GM23338 (cell line): Measurements from ENCODE around the gene CELF2. TPM values are rescaled to one million over a fixed set of nuclear protein-coding genes. Genes with fewer than 3 reads are reported as not detected.

Source experiments
- ATAC-seq: fragments of 200-7000 bp; cut with Tn5 transposase; 3 replicates; pipeline ENCODE4 v1.9.1; 2020
- DNase-seq: peaks from one replicate; pipeline ENCODE4 v3.0.0-alpha.2; 2015; ENCODE audit warnings: low spot score
- H2AFZ ChIP-seq: fragments of 200-600 bp; sonication (generic); 2 replicates; pipeline ENCODE4 v1.8.0; 2016; ENCODE audit warnings: antibody characterized with exemption, mild to moderate bottlenecking, moderate library complexity
- H3F3A ChIP-seq: fragments of 200-600 bp; sonication (generic); replicated peaks from 2 replicates; pipeline ENCODE4 v1.8.0; 2017; ENCODE audit warnings: antibody characterized with exemption, mixed run types, low read depth
- H3K27ac ChIP-seq: fragments of 200-600 bp; sonication (generic); 2 replicates; pipeline ENCODE4 v1.6.1; 2016; ENCODE audit warnings: low read depth
- H3K27me3 ChIP-seq: fragments of 200-600 bp; sonication (generic); 2 replicates; pipeline ENCODE4 v1.8.0; 2016; ENCODE audit warnings: mild to moderate bottlenecking, mixed run types, moderate library complexity; ENCODE audit not compliant: insufficient read depth
- H3K36me3 ChIP-seq: fragments of 200-600 bp; sonication (generic); 2 replicates; pipeline ENCODE4 v1.8.0; 2016; ENCODE audit warnings: mild to moderate bottlenecking; ENCODE audit not compliant: insufficient read depth
- H3K4me1 ChIP-seq: fragments of 200-600 bp; sonication (generic); 2 replicates; pipeline ENCODE4 v1.8.0; 2016; ENCODE audit warnings: mild to moderate bottlenecking, moderate library complexity; ENCODE audit not compliant: insufficient read depth
- H3K4me2 ChIP-seq: fragments of 200-600 bp; sonication (generic); 2 replicates; pipeline ENCODE4 v1.7.1; 2017; ENCODE audit warnings: mixed run types
- H3K4me3 ChIP-seq: fragments of 200-600 bp; sonication (generic); 2 replicates; pipeline ENCODE4 v1.6.1; 2016; ENCODE audit warnings: mixed run types
- H3K79me2 ChIP-seq: fragments of 200-600 bp; sonication (generic); replicated peaks from 2 replicates; pipeline ENCODE4 v1.8.0; 2017; ENCODE audit warnings: mild to moderate bottlenecking; ENCODE audit not compliant: insufficient read depth
- H3K9me2 ChIP-seq: fragments of 200-600 bp; sonication (generic); 2 replicates; pipeline ENCODE4 v1.8.0; 2017; ENCODE audit not compliant: insufficient read depth
- H4K20me1 ChIP-seq: fragments of 200-600 bp; sonication (generic); replicated peaks from 2 replicates; pipeline ENCODE4 v1.8.0; 2017; ENCODE audit warnings: mild to moderate bottlenecking; ENCODE audit not compliant: insufficient read depth
- H3K27ac Mint-ChIP-seq: 2 replicates; pipeline ENCODE4 v1.8.0; 2020; ENCODE audit warnings: inconsistent platforms, mild to moderate bottlenecking, moderate library complexity, mixed read lengths
- H3K27me3 Mint-ChIP-seq: 3 replicates; pipeline ENCODE4 v1.8.0; 2022; ENCODE audit warnings: low read depth, mild to moderate bottlenecking, moderate library complexity, mixed read lengths, inconsistent platforms; ENCODE audit not compliant: insufficient read depth, poor library complexity
- H3K36me3 Mint-ChIP-seq: 3 replicates; pipeline ENCODE4 v1.8.0; 2021; ENCODE audit warnings: low read depth, mild to moderate bottlenecking, inconsistent platforms, moderate library complexity, mixed read lengths
- H3K4me1 Mint-ChIP-seq: 3 replicates; pipeline ENCODE4 v1.8.0; 2020; ENCODE audit warnings: mild to moderate bottlenecking, inconsistent platforms, mixed read lengths
- H3K4me3 Mint-ChIP-seq: 3 replicates; pipeline ENCODE4 v1.8.0; 2021; ENCODE audit warnings: moderate library complexity, mild to moderate bottlenecking, inconsistent platforms, mixed read lengths
- H3K9me3 Mint-ChIP-seq: 3 replicates; pipeline ENCODE4 v1.8.0; 2020; ENCODE audit warnings: moderate library complexity, mild to moderate bottlenecking, inconsistent platforms, mixed read lengths
- CTCF ChIP-seq, 2 experiments: fragments of 200-600 bp in 1 of 2; sonication (generic) in 1 of 2; conservative IDR thresholded peaks; 2 replicates each; pipeline versions ENCODE4 v1.5.1 to v1.6.1; 2016 to 2017; ENCODE audit warnings: antibody characterized with exemption in 2 of 2, low read depth in 2 of 2, mild to moderate bottlenecking in 2 of 2, moderate library complexity in 1 of 2
- ETS1 ChIP-seq: IDR thresholded peaks from 2 replicates; pipeline ENCODE4 v1.6.1; 2016; ENCODE audit warnings: antibody characterized with exemption
- EZH2 ChIP-seq: fragments of 200-600 bp; sonication (generic); IDR thresholded peaks from one replicate; pipeline ENCODE4 v1.8.0; 2017; ENCODE audit warnings: antibody characterized with exemption, mild to moderate bottlenecking, low read depth; ENCODE audit not compliant: unreplicated experiment
- NANOG ChIP-seq: IDR thresholded peaks from 2 replicates; pipeline ENCODE4 v1.6.1; 2016; ENCODE audit warnings: antibody characterized with exemption, borderline replicate concordance
- REST ChIP-seq: IDR thresholded peaks from one replicate; pipeline ENCODE4 v1.6.1; 2018; ENCODE audit warnings: antibody characterized with exemption; ENCODE audit not compliant: unreplicated experiment
- ZNF114 ChIP-seq: fragments of 250-450 bp; sonication (Bioruptor Pico); IDR thresholded peaks from 2 replicates; pipeline ENCODE4 v1.5.0; 2020; ENCODE audit warnings: mild to moderate bottlenecking, moderate library complexity
- ZNF462 ChIP-seq: fragments of 250-450 bp; sonication (Bioruptor Pico); IDR thresholded peaks from 2 replicates; pipeline ENCODE4 v1.5.0; 2020; ENCODE audit warnings: mild to moderate bottlenecking, moderate library complexity
- polyA plus RNA-seq: library from polyadenylated mRNA; unstranded; fragments of >200 nt; fragmentation: Nextera tagmentation; extraction: Ambion mirVana; gene quantifications from 2 replicates; pipeline ENCODE4 v1.2.1, GENCODE V29; 2016
- total RNA-seq: library from RNA; depleted of rRNA; stranded (reverse); fragments of >200 nt; shearing (Covaris generic); gene quantifications from 2 replicates; pipeline ENCODE4 v1.2.3, GENCODE V29; 2014

Gene CELF2
- total and polyA plus RNA-seq, 2 experiments from 2014 or later, result 18.1 to 22.5 TPM

GRCh38 chr10:11007476-11008020 is 10.1 kb upstream of the CELF2 start (continued):
- TF ChIP-seq ZNF462 (CRISPR knock-in tag) (no peak), ETS1 (no peak), NANOG (no peak)

- no peak overlapping the region for H3K4me2 ChIP-seq
These were observed 8.0 kb upstream of the CELF2 start for GRCh38 chr10:11009471-11010308.

More at GRCh38 chr10:11009471-11010308, 8.0 kb upstream of the CELF2 start:
- ATAC-seq (no peak), DNase-seq (no peak)
- no peaks in the 10 kb centered on the region for H3K9me2 ChIP-seq
- no peak overlapping the region for H2AFZ ChIP-seq
- H3K4me3 ChIP-seq, result no peak overlapping the region
- H3K4me1 ChIP-seq, result peaks cover 19% of the 10 kb centered on the region
- H3K4me3 Mint-ChIP-seq, result no peak overlapping the region
- H3K9me3 Mint-ChIP-seq, result no peaks in the 10 kb centered on the region
- no peaks in the 10 kb centered on the region for H3K79me2 ChIP-seq
- H3K36me3 Mint-ChIP-seq, result no peaks in the 10 kb centered on the region
- no peak overlapping the region for H3K27ac ChIP-seq
- H3K27me3 ChIP-seq, result no peaks in the 10 kb centered on the region
- H3K27ac Mint-ChIP-seq, result no peak overlapping the region
- H3K4me1 Mint-ChIP-seq, result peaks cover 26% of the 10 kb centered on the region
- TF ChIP-seq NANOG, result no peak
- no peak for TF ChIP-seq ZNF114
- no peak for TF ChIP-seq EZH2
- TF ChIP-seq REST, result no peak
- no peak for TF ChIP-seq CTCF (conservative IDR thresholded peaks at IDR 0.05; ENCODE audit: low read depth in 2 of 2)
- peaks cover 4% of the 10 kb centered on the region for H3K27me3 Mint-ChIP-seq
- H3F3A ChIP-seq, result no peaks in the 10 kb centered on the region
- H4K20me1 ChIP-seq, result no peaks in the 10 kb centered on the region
- H3K36me3 ChIP-seq, result no peaks in the 10 kb centered on the region
